H1 (cell line): ENCODE results near the gene PNLIPRP1. TPM values are rescaled to one million over a fixed set of nuclear protein-coding genes. Genes with fewer than 3 reads are reported as not detected.

ENCODE experiments used
- CTCF ChIA-PET: fragments of 300-600 bp; sonication (Branson Sonifier 250); formaldehyde crosslinking; loops from one replicate; lab custom pipeline; 2021; ENCODE audit not compliant: partially characterized antibody; lab: Charles Lee
- POLR2A ChIA-PET: fragments of 300-600 bp; sonication (Branson Sonifier 250); formaldehyde crosslinking; loops from one replicate; lab custom pipeline; 2021; ENCODE audit warnings: inconsistent platforms; ENCODE audit not compliant: partially characterized antibody; lab: Charles Lee
- DNase-seq, 2 experiments: peaks; one replicate each; pipeline versions ENCODE4 v3.0.0 to v3.0.0-alpha.2; 2010 to 2022; ENCODE audit warnings: low spot score in 2 of 2, low read depth in 1 of 2, mixed read lengths in 1 of 2
- FAIRE-seq: peaks from 2 replicates; lab custom pipeline; 2011; peaks lifted over from hg19 to GRCh38; lab: Jason Lieb, UNC
- H2AFZ ChIP-seq: 2 replicates; pipeline ENCODE4 v1.8.1; 2012; ENCODE audit warnings: low read length, inconsistent platforms
- H2AK5ac ChIP-seq: 2 replicates; pipeline ENCODE4 v1.6.1; 2013; ENCODE audit warnings: low read depth, low read length
- H2BK120ac ChIP-seq: replicated peaks from 2 replicates; pipeline ENCODE3; 2013; ENCODE audit warnings: low read depth, low read length, inconsistent platforms
- H2BK12ac ChIP-seq: 2 replicates; pipeline ENCODE4 v1.6.1; 2013; ENCODE audit warnings: low read depth, low read length
- H2BK15ac ChIP-seq: 2 replicates; pipeline ENCODE4 v1.6.1; 2013; ENCODE audit warnings: low read length
- H2BK20ac ChIP-seq: 2 replicates; pipeline ENCODE4 v1.6.1; 2013; ENCODE audit warnings: low read length
- H2BK5ac ChIP-seq: 2 replicates; pipeline ENCODE4 v1.6.1; 2013; ENCODE audit warnings: low read depth, low read length
- H3K14ac ChIP-seq: 2 replicates; pipeline ENCODE4 v1.6.1; 2013; ENCODE audit warnings: inconsistent platforms; ENCODE audit not compliant: insufficient read length
- H3K18ac ChIP-seq: 2 replicates; pipeline ENCODE4 v1.6.1; 2013; ENCODE audit warnings: low read length; ENCODE audit errors: extremely low read depth
- H3K23ac ChIP-seq: 2 replicates; pipeline ENCODE4 v1.6.1; 2013; ENCODE audit warnings: inconsistent platforms; ENCODE audit not compliant: insufficient read length
- H3K23me2 ChIP-seq: 2 replicates; pipeline ENCODE4 v1.6.1; 2013; ENCODE audit warnings: low read depth, low read length
- H3K27ac ChIP-seq: 2 replicates; pipeline ENCODE4 v1.6.1; 2011; ENCODE audit warnings: low read depth, low read length, inconsistent platforms
- H3K27me3 ChIP-seq, 4 experiments: replicated peaks in 1 of 4; 1 replicate in 1 of 4; 2 replicates in 3 of 4; pipeline versions ENCODE4 v1.6.1 to v1.8.1; 2011 to 2013; ENCODE audit warnings: low read length in 3 of 4, mild to moderate bottlenecking in 3 of 4, inconsistent platforms in 2 of 4, mixed read lengths in 2 of 4, moderate library complexity in 1 of 4; ENCODE audit not compliant: control insufficient read depth in 3 of 4, insufficient read depth in 3 of 4; ENCODE audit errors: extremely low read depth in 1 of 4
- H3K36me3 ChIP-seq, 4 experiments: 2 replicates each; pipeline versions ENCODE4 v1.6.1 to v1.8.1; 2011 to 2013; ENCODE audit warnings: mild to moderate bottlenecking in 4 of 4, low read length in 3 of 4, moderate library complexity in 2 of 4, control low read depth in 1 of 4, inconsistent platforms in 1 of 4; ENCODE audit not compliant: insufficient read depth in 4 of 4, control insufficient read depth in 2 of 4
- H3K4ac ChIP-seq: replicated peaks from 2 replicates; pipeline ENCODE3; 2013; ENCODE audit warnings: low read length, low read depth, mixed read lengths, inconsistent platforms; ENCODE audit not compliant: insufficient read length
- H3K4me1 ChIP-seq, 4 experiments: replicated peaks in 1 of 4; 1 replicate in 1 of 4; 2 replicates in 3 of 4; pipeline versions ENCODE4 v1.6.1 to v1.8.1; 2011 to 2013; ENCODE audit warnings: low read length in 3 of 4, inconsistent platforms in 2 of 4, mixed read lengths in 1 of 4; ENCODE audit not compliant: insufficient read depth in 4 of 4, control insufficient read depth in 3 of 4
- H3K4me2 ChIP-seq, 2 experiments: 2 replicates each; pipeline versions ENCODE4 v1.6.1 to v1.8.1; 2011 to 2013; ENCODE audit warnings: low read depth in 2 of 2, low read length in 2 of 2, control low read depth in 1 of 2, inconsistent platforms in 1 of 2, mild to moderate bottlenecking in 1 of 2; ENCODE audit not compliant: insufficient read depth in 1 of 2
- H3K4me3 ChIP-seq, 4 experiments: fragments of 200-600, 300-600 bp in 1 of 4; sonication (generic), shearing (Covaris generic), sonication (Bioruptor Twin) in 1 of 4; 2 replicates each; pipeline versions ENCODE4 v1.5.1 to v1.8.1; 2011 to 2016; ENCODE audit warnings: low read length in 4 of 4, low read depth in 3 of 4, control low read depth in 2 of 4, inconsistent platforms in 2 of 4, mild to moderate bottlenecking in 2 of 4, mixed read lengths in 1 of 4, moderate library complexity in 1 of 4; ENCODE audit not compliant: insufficient read depth in 2 of 4; ENCODE audit errors: extremely low read depth in 1 of 4
- H3K56ac ChIP-seq: replicated peaks from 2 replicates; pipeline ENCODE3; 2013; ENCODE audit warnings: low read depth, mild to moderate bottlenecking, mixed read lengths, low read length, inconsistent platforms; ENCODE audit not compliant: insufficient read length
- H3K79me1 ChIP-seq: 2 replicates; pipeline ENCODE4 v1.6.1; 2013; ENCODE audit warnings: low read depth, low read length, control low read depth
- H3K79me2 ChIP-seq, 2 experiments: 2 replicates each; pipeline versions ENCODE4 v1.6.1 to v1.8.1; 2012 to 2013; ENCODE audit warnings: low read length in 2 of 2, mild to moderate bottlenecking in 2 of 2, inconsistent platforms in 1 of 2; ENCODE audit not compliant: insufficient read depth in 2 of 2, control insufficient read depth in 1 of 2
- H3K9ac ChIP-seq, 4 experiments: replicated peaks in 1 of 4; 1 replicate in 1 of 4; 2 replicates in 3 of 4; pipeline versions ENCODE4 v1.6.1 to v1.8.1; 2011 to 2013; ENCODE audit warnings: low read depth in 3 of 4, low read length in 3 of 4, control low read depth in 2 of 4, mild to moderate bottlenecking in 2 of 4, moderate library complexity in 2 of 4, inconsistent platforms in 1 of 4; ENCODE audit errors: extremely low read depth in 1 of 4
- H3K9me3 ChIP-seq, 2 experiments: 2 replicates each; pipeline versions ENCODE4 v1.6.1 to v1.8.1; 2012 to 2013; ENCODE audit warnings: mild to moderate bottlenecking in 2 of 2, moderate library complexity in 2 of 2, control low read depth in 1 of 2, inconsistent platforms in 1 of 2, low read depth in 1 of 2, low read length in 1 of 2, mixed read lengths in 1 of 2; ENCODE audit not compliant: insufficient read depth in 2 of 2
- H4K20me1 ChIP-seq, 2 experiments: replicated peaks in 1 of 2; 2 replicates each; pipeline versions ENCODE3 to v1.8.1; 2011 to 2013; ENCODE audit warnings: inconsistent platforms in 2 of 2, low read length in 2 of 2, mild to moderate bottlenecking in 1 of 2; ENCODE audit not compliant: insufficient read depth in 2 of 2, control insufficient read depth in 1 of 2
- H4K5ac ChIP-seq: 2 replicates; pipeline ENCODE4 v1.6.1; 2013; ENCODE audit warnings: low read length, low read depth, mixed read lengths, inconsistent platforms; ENCODE audit not compliant: insufficient read length
- H4K8ac ChIP-seq: 2 replicates; pipeline ENCODE4 v1.8.0; 2013; ENCODE audit warnings: mild to moderate bottlenecking, moderate library complexity, low read length, inconsistent platforms; ENCODE audit not compliant: insufficient read depth; ENCODE audit errors: extremely low read depth
- H4K91ac ChIP-seq: replicated peaks from 2 replicates; pipeline ENCODE3; 2013; ENCODE audit warnings: low read length, mixed read lengths, inconsistent platforms; ENCODE audit not compliant: insufficient read length
- CREB1 ChIP-seq: IDR thresholded peaks from 2 replicates; pipeline ENCODE4 v1.6.1; 2012; ENCODE audit warnings: inconsistent platforms
- POLR2AphosphoS5 ChIP-seq: IDR thresholded peaks from 2 replicates; pipeline ENCODE4 v1.6.1; 2011; ENCODE audit warnings: low read depth, low read length
- SIN3A ChIP-seq, 2 experiments: IDR thresholded peaks in 1 of 2; conservative IDR thresholded peaks in 1 of 2; 2 replicates each; pipeline ENCODE4 v1.6.1; 2011 to 2012; ENCODE audit warnings: low read length in 2 of 2, improper control_type of control experiment in 1 of 2, low read depth in 1 of 2, mild to moderate bottlenecking in 1 of 2
- SIRT6 ChIP-seq: IDR thresholded peaks from one replicate; pipeline ENCODE4 v1.7.1; 2012; ENCODE audit warnings: low read length, inconsistent platforms
- WGBS, 2 experiments: shearing (Covaris generic) in 1 of 2; methylation state at CpG; one replicate each; pipeline versions ENCODE4 v1.1.6 to v1.1.7; 2013 to 2015; ENCODE audit warnings: low lambda C conversion rate in 2 of 2, mixed read lengths in 2 of 2, inconsistent platforms in 1 of 2, low coverage in 1 of 2, missing lambda C conversion rate in 1 of 2; ENCODE audit not compliant: insufficient replicate concordance in 2 of 2, insufficient coverage in 1 of 2, insufficient read length in 1 of 2; ENCODE audit errors: extremely low coverage in 1 of 2, missing lambda C conversion rate in 1 of 2; 5-methylcytosine and 5-hydroxymethylcytosine counted together
- polyA plus RNA-seq, 7 experiments: library from polyadenylated mRNA; depleted of rRNA in 3 of 7; stranded (reverse) in 5 of 7; unstranded in 2 of 7; fragments of >200 nt in 5 of 7; fragments of 200-250 nt in 2 of 7; gene quantifications; 1 replicate in 5 of 7; 2 replicates in 1 of 7; 4 replicates in 1 of 7; pipeline versions ENCODE4 v1.2.1 to v1.2.3, GENCODE V29; 2011 to 2013; ENCODE audit warnings: missing spikeins in 2 of 7, mixed read lengths in 2 of 7
- total RNA-seq: library from RNA; stranded (reverse); fragmentation: NEBNext Ultra II Directional; extraction: Animal tissue kit (Norgen Biotek cat#: 25700); gene quantifications from 2 replicates; pipeline ENCODE4 v1.2.1, GENCODE V29; 2021

Gene PNLIPRP1
- total and polyA plus RNA-seq, 2 of the 8 experiments (the other 6 are each of a cell fraction or from before 2014, with no cell fraction given), result not detected

DNA sequence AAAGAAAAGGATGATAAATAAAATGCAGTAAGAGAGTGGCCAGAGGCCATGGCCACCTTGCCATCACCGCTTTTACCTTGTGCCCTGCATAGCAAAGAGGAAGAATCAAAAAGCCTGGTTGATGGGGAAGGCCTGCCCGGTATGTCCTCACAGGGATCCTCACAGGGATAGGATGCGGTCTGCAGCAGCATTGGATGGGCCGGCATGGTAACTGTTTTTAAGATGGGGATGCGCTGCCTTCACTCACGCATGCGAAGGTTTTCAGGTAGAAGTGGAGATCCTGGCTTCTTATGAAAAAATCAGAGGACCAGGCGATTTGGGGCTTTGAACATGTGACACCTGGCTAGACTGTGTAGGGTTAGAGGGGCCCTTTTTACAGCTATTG, 42.4 kb downstream of the PNLIPRP1 start:
- Histone ChIP-seq H3K23me2 (peaks cover 4% of the 10 kb centered on the region; the same call in 1 of the 2 replicates), H3K18ac (no peak overlapping the region), H3K4me3 (no peak overlapping the region), H4K8ac (no peak overlapping the region), H2BK120ac (no peak overlapping the region), H3K27ac (no peak overlapping the region), H3K56ac (no peak overlapping the region), H3K27me3 (no peaks in the 10 kb centered on the region), H3K14ac (no peak overlapping the region), H2AK5ac (no peak overlapping the region), H4K91ac (no peak overlapping the region), H3K4me2 (no peak overlapping the region), H4K20me1 (no peaks in the 10 kb centered on the region), H2BK20ac (no peak overlapping the region), H3K4ac (no peak overlapping the region), H3K36me3 (no peaks in the 10 kb centered on the region), H3K9me3 (no peaks in the 10 kb centered on the region), H2AFZ (no peak overlapping the region), H2BK5ac (no peak overlapping the region), H2BK15ac (no peak overlapping the region), H3K79me2 (no peaks in the 10 kb centered on the region), H3K23ac (no peak overlapping the region), H4K5ac (no peak overlapping the region), H3K79me1 (no peaks in the 10 kb centered on the region), H3K4me1 (peaks cover 0 to 3% (median 0%) of the 10 kb centered on the region in 4 experiments; a peak in 1 of 7 replicates), H2BK12ac (no peak overlapping the region), H3K9ac (no peak overlapping the region)
- CTCF ChIA-PET, result interaction anchor here (0.9 kb wide), 1 partner anchor 155 kb away, joined by 4 read pairs; no protein-coding TSS in a partner anchor
- TF ChIP-seq SIN3A (conservative IDR thresholded peaks at IDR 0.05 in 1 of 2, IDR thresholded peaks at IDR 0.05 in 1 of 2; ENCODE audit: low read depth in 1 of 2, low read length in 2 of 2), result no peak
- TF ChIP-seq SIRT6, result no peak
- TF ChIP-seq POLR2AphosphoS5, result no peak
- TF ChIP-seq CREB1, result no peak
- 88% methylated on average over 8 of the region's 8 CpGs; no CpG with 5 or more reads in 1 of the 2 experiments for WGBS, 2 experiments
- POLR2A ChIA-PET, result no interaction called here
- DNase-seq (no peak), FAIRE-seq (no peak)
